OCI-LY3 (cell line): ENCODE data around the gene MAL.

Experiments used
- H2AFZ ChIP-seq: fragments of 200-600, 300-600 bp; shearing (Covaris generic); 2 replicates; pipeline ENCODE4 v1.6.0; 2014; ENCODE audit warnings: antibody characterized with exemption, low read depth, low read length
- H3K27ac ChIP-seq: fragments of 200-600, 300-600 bp; sonication (generic); 2 replicates; pipeline ENCODE4 v1.5.1; 2014; ENCODE audit warnings: mild to moderate bottlenecking, low read length, moderate library complexity, mixed read lengths
- H3K27me3 ChIP-seq: fragments of 200-600, 300-600 bp; sonication (generic); 2 replicates; pipeline ENCODE4 v1.6.1; 2014; ENCODE audit warnings: low read depth, low read length, mixed read lengths
- H3K36me3 ChIP-seq: fragments of 200-600, 300-600 bp; sonication (generic); replicated peaks from 2 replicates; pipeline ENCODE3; 2014; ENCODE audit warnings: low read depth, low read length, mixed read lengths
- H3K4me1 ChIP-seq: fragments of 300-600, 200-600 bp; sonication (generic); 2 replicates; pipeline ENCODE4 v1.6.1; 2014; ENCODE audit warnings: low read length, mixed read lengths
- H3K4me2 ChIP-seq: fragments of 200-600, 300-600 bp; sonication (generic); 2 replicates; pipeline ENCODE4 v1.6.1; 2014; ENCODE audit warnings: low read length, mixed read lengths
- H3K4me3 ChIP-seq: fragments of 300-600, 200-600 bp; sonication (generic); 2 replicates; pipeline ENCODE4 v1.5.1; 2014; ENCODE audit warnings: antibody characterized with exemption, mild to moderate bottlenecking, low read length, moderate library complexity
- H3K79me2 ChIP-seq: fragments of 300-600, 200-600 bp; shearing (Covaris generic); 2 replicates; pipeline ENCODE4 v1.6.1; 2014; ENCODE audit warnings: mild to moderate bottlenecking, low read length, mixed read lengths
- H3K9ac ChIP-seq: fragments of 300-600, 200-600 bp; shearing (Covaris generic); 2 replicates; pipeline ENCODE4 v1.6.0; 2014; ENCODE audit warnings: mild to moderate bottlenecking, low read length, moderate library complexity
- H3K9me3 ChIP-seq: fragments of 200-600, 300-600 bp; shearing (Covaris generic); 2 replicates; pipeline ENCODE4 v1.6.1; 2014; ENCODE audit warnings: low read length, mixed read lengths; ENCODE audit not compliant: insufficient read depth
- H4K20me1 ChIP-seq: fragments of 200-600, 300-600 bp; sonication (generic); 2 replicates; pipeline ENCODE4 v1.6.1; 2016; ENCODE audit warnings: low read length, mixed read lengths; ENCODE audit not compliant: insufficient read depth
- CTCF ChIP-seq: fragments of 200-600, 300-600 bp; sonication (generic); IDR thresholded peaks from 2 replicates; pipeline ENCODE4 v1.5.1; 2014; ENCODE audit warnings: antibody characterized with exemption, low read length, low read depth
- EZH2phosphoT487 ChIP-seq: fragments of 200-600 bp; shearing (Covaris generic); IDR thresholded peaks from 2 replicates; pipeline ENCODE4 v1.6.1; 2018; ENCODE audit warnings: antibody characterized with exemption, mixed run types, low read depth

Gene MAL

DNA sequence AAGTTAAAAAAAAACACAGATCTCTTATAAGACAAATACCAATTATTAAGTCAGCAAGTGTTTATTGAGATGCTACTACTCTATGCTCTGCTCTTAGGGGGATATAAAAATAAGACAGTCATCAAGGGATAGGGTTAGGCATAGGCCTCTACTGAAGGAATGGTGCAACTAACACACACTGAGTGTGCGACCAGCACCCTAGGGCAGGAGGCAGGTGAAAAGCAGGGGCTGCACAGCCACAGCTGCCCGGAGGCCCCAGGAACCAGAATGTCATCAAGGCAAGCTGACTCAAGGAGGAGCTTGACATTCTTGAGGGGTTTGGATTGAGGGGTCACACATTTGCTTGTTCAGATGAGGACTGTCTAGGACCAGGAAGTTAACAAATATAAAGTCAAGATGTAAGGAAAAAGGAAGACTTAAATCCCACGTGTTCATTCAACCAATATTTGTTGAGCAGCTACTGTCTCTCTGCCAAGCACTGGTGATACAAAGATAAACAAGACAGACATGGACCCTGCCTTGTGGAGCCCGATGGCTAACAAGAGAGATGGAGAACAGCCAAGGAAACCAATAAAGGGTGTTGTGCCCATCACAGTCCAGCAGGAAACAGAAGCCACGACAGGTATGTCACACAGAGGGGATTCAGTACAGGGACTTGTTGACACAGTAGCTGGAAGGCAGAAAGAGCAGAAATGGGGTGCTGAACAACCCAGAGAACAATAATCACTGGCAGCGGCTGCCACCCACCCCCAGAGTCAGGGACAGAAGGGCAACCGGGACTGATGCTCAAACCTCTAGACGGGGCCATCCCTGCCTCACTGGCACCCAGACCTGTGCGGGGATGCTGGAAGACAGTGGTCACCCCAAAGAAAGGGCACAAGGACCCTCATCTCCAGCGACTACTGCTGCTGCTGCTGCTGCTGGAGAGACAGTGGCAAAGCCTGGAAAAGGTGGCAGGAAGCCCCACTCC, 45.8 kb upstream of the MAL start:
- H2AFZ ChIP-seq: no peak overlapping the region
- H3K4me3 ChIP-seq: no peak overlapping the region
- 0 out of 2 replicates have a peak, but pooled peaks cover 5% of the 10 kb centered on the region for H3K27me3 ChIP-seq
- H3K27ac ChIP-seq: no peak overlapping the region
- H3K79me2 ChIP-seq: no peaks in the 10 kb centered on the region
- TF ChIP-seq CTCF (no peak), EZH2phosphoT487 (no peak)
- H4K20me1 ChIP-seq: no peaks in the 10 kb centered on the region
- no peak overlapping the region for H3K4me2 ChIP-seq
- H3K4me1 ChIP-seq: no peaks in the 10 kb centered on the region
- no peaks in the 10 kb centered on the region for H3K9me3 ChIP-seq
- H3K36me3 ChIP-seq: no peaks in the 10 kb centered on the region
- H3K9ac ChIP-seq: no peak overlapping the region

GRCh38 chr2:94980406-94980805, 45.1 kb upstream of the MAL start:
- no peak overlapping the region for H3K4me3 ChIP-seq
- H3K79me2 ChIP-seq: no peaks in the 10 kb centered on the region
- no peaks in the 10 kb centered on the region for H4K20me1 ChIP-seq

GRCh38 chr2:94982156-94982555, 43.4 kb upstream of the MAL start:
- no peak overlapping the region for H3K27ac ChIP-seq
- H3K9ac ChIP-seq: no peak overlapping the region
- H3K4me1 ChIP-seq: no peaks in the 10 kb centered on the region
- H4K20me1 ChIP-seq: no peaks in the 10 kb centered on the region
- H3K27me3 ChIP-seq: no peaks in the 10 kb centered on the region; the same call in 1 of the 2 replicates
- no peak overlapping the region for H2AFZ ChIP-seq
- H3K9me3 ChIP-seq: no peaks in the 10 kb centered on the region
- no peaks in the 10 kb centered on the region for H3K79me2 ChIP-seq
- TF ChIP-seq CTCF (no peak), EZH2phosphoT487 (no peak)
- H3K4me3 ChIP-seq: no peak overlapping the region
- no peak overlapping the region for H3K4me2 ChIP-seq
- no peaks in the 10 kb centered on the region for H3K36me3 ChIP-seq

More at GRCh38 chr2:94980406-94980805, 45.1 kb upstream of the MAL start:
- Histone ChIP-seq H3K27ac (no peak overlapping the region), H3K4me1 (no peaks in the 10 kb centered on the region), H3K27me3 (peaks cover 5% of the 10 kb centered on the region; the same call in 1 of the 2 replicates), H3K9me3 (no peaks in the 10 kb centered on the region), H3K4me2 (no peak overlapping the region), H2AFZ (no peak overlapping the region), H3K36me3 (no peaks in the 10 kb centered on the region), H3K9ac (no peak overlapping the region)
- no peak for TF ChIP-seq CTCF
- no peak for TF ChIP-seq EZH2phosphoT487

- no peaks in the 10 kb centered on the region for H4K20me1 ChIP-seq
- H3K27ac ChIP-seq: no peak overlapping the region
- no peak overlapping the region for H3K4me2 ChIP-seq
Observed at GRCh38 chr2:94982675-94983074, 42.8 kb upstream of the MAL start.

More at GRCh38 chr2:94982675-94983074, 42.8 kb upstream of the MAL start:
- Histone ChIP-seq H3K9me3 (no peaks in the 10 kb centered on the region), H3K9ac (no peak overlapping the region), H3K27me3 (peaks cover 4% of the 10 kb centered on the region; the same call in 1 of the 2 replicates), H3K36me3 (no peaks in the 10 kb centered on the region), H2AFZ (no peak overlapping the region), H3K79me2 (no peaks in the 10 kb centered on the region), H3K4me3 (no peak overlapping the region), H3K4me1 (no peaks in the 10 kb centered on the region)
- TF ChIP-seq CTCF (no peak), EZH2phosphoT487 (no peak)
